Natural killer cell treated with Interleukin-12 subunit alpha and Interleukin-12 subunit beta and Interleukin-15 and Interleukin-18, amount 100 ng/mL, for 72 hours (primary cell): Measurements from ENCODE around the gene JARID2. TPM values are rescaled to one million over a fixed set of nuclear protein-coding genes. Genes with fewer than 3 reads are reported as not detected.

Experiments used
- ATAC-seq, 2 donors: fragments of 150-1000 bp; cut with Tn5 transposase in 1 of 2; sonication (Bioruptor Pico), chemical (Tn5 transposase) in 1 of 2; 2 replicates each; pipeline ENCODE4 v1.10.0; 2021
- DNase-seq: peaks from one replicate; pipeline ENCODE4 v3.0.0; 2022; ENCODE audit warnings: low spot score
- H3K27ac Mint-ChIP-seq, 2 donors: 1 replicate in 1 of 2; 2 replicates in 1 of 2; pipeline ENCODE4 v1.8.0; 2022; ENCODE audit warnings: mixed read lengths in 2 of 2, mild to moderate bottlenecking in 1 of 2, moderate library complexity in 1 of 2
- H3K27me3 Mint-ChIP-seq, 2 donors: 1 replicate in 1 of 2; 2 replicates in 1 of 2; pipeline ENCODE4 v1.8.0; 2022; ENCODE audit warnings: mixed read lengths in 2 of 2
- H3K36me3 Mint-ChIP-seq: one replicate; pipeline ENCODE4 v1.8.0; 2022; ENCODE audit warnings: mixed read lengths
- H3K4me1 Mint-ChIP-seq, 2 donors: 1 replicate in 1 of 2; 2 replicates in 1 of 2; pipeline ENCODE4 v1.8.0; 2022; ENCODE audit warnings: low read depth in 2 of 2, mixed read lengths in 2 of 2, mild to moderate bottlenecking in 1 of 2
- H3K4me3 Mint-ChIP-seq: one replicate; pipeline ENCODE4 v1.8.0; 2022; ENCODE audit warnings: mixed read lengths
- H3K9me3 Mint-ChIP-seq: 2 replicates; pipeline ENCODE4 v1.8.0; 2022; ENCODE audit warnings: mixed read lengths
- total RNA-seq, 2 donors: library from RNA; stranded (reverse); gene quantifications; one replicate each; pipeline ENCODE4 v1.2.3, GENCODE V29; 2022

The JARID2 gene
- total RNA-seq, 2 donors from 2014 or later, result 28.6 to 34.9 TPM

- Mint-ChIP-seq H3K27ac (peak overlapping the region in 1 of 2 donors; percentile 47), H3K9me3 (no peaks in the 10 kb centered on the region), H3K27me3 (no peaks in the 10 kb centered on the region), H3K4me3 (no peak overlapping the region), H3K36me3 (no peaks in the 10 kb centered on the region), H3K4me1 (peaks cover 59 to 62% of the 10 kb centered on the region in 2 donors)
- no peak for DNase-seq
- ATAC-seq, result no peak
These were observed 106.4 kb downstream of the JARID2 start for GRCh38 chr6:15352220-15352619.

- H3K27ac Mint-ChIP-seq, result peak overlapping the region in 1 of 2 donors; percentile 47
- no peaks in the 10 kb centered on the region for H3K36me3 Mint-ChIP-seq
- H3K4me3 Mint-ChIP-seq, result no peak overlapping the region
- H3K9me3 Mint-ChIP-seq, result no peaks in the 10 kb centered on the region
- peaks cover 60 to 62% of the 10 kb centered on the region in 2 donors for H3K4me1 Mint-ChIP-seq
- no peaks in the 10 kb centered on the region for H3K27me3 Mint-ChIP-seq
- ATAC-seq (no peak), DNase-seq (no peak)
These were observed 107.0 kb downstream of the JARID2 start for GRCh38 chr6:15352845-15353244.

GRCh38 chr6:15355683-15356099, 109.8 kb downstream of the JARID2 start:
- ATAC-seq, result no peak
- H3K27ac Mint-ChIP-seq, result no peak overlapping the region
- H3K36me3 Mint-ChIP-seq, result no peaks in the 10 kb centered on the region
- H3K4me3 Mint-ChIP-seq, result no peak overlapping the region
- peaks cover 58 to 68% of the 10 kb centered on the region in 2 donors for H3K4me1 Mint-ChIP-seq
- H3K9me3 Mint-ChIP-seq, result no peaks in the 10 kb centered on the region
- no peaks in the 10 kb centered on the region for H3K27me3 Mint-ChIP-seq
- no peak for DNase-seq

- no peak for ATAC-seq
- no peaks in the 10 kb centered on the region for H3K27me3 Mint-ChIP-seq
- H3K9me3 Mint-ChIP-seq, result no peaks in the 10 kb centered on the region
- DNase-seq, result no peak
- no peaks in the 10 kb centered on the region for H3K36me3 Mint-ChIP-seq
- peaks cover 56 to 67% of the 10 kb centered on the region in 2 donors for H3K4me1 Mint-ChIP-seq
- H3K27ac Mint-ChIP-seq, result no peak overlapping the region
- no peak overlapping the region for H3K4me3 Mint-ChIP-seq
These were observed 110.3 kb downstream of the JARID2 start for GRCh38 chr6:15356179-15356578.

DNA sequence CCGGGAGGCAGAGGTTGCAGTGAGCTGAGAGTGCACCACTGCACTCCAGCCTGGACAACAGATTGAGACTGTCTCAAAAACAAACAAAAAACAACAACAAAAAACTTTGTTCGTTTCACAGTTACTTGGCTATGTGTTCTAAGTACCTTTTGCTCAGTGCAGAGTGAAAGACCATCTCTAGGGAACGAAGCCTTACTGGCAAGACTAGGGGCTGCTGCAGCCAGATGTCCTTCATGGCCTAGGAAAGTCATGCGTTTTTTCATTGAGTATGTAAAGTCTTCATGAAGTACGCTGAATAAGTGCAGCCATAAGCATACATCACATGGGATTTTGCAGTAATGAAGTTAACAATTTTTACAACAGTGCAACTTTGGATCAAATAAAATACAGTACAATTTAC, 111.1 kb downstream of the JARID2 start:
- Mint-ChIP-seq H3K36me3 (no peaks in the 10 kb centered on the region), H3K27me3 (no peaks in the 10 kb centered on the region), H3K4me3 (no peak overlapping the region), H3K27ac (no peak overlapping the region), H3K9me3 (no peaks in the 10 kb centered on the region), H3K4me1 (peaks cover 51 to 59% of the 10 kb centered on the region in 2 donors)
- no peak for ATAC-seq
- DNase-seq, result no peak

DNA sequence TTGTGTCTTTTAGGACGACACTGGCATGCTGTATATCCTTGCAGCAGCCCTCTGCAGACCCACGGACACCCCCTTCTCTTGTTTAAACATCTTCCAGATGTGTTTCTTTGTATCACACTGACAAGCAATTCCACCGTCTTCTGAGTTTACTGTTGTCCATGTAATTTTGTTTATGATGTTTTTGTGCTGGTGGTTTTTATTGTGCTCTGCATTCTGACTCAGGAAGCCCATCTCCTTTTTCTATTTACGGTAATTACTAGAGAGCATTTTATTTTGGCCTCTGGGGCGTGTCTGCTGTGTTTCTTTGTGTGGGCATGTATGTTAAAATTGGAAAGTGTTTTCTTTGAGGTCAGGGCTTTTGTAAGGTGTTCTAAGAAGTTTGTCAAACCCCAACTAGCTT, 111.9 kb downstream of the JARID2 start:
- peaks cover 43 to 51% of the 10 kb centered on the region in 2 donors for H3K4me1 Mint-ChIP-seq
- no peaks in the 10 kb centered on the region for H3K27me3 Mint-ChIP-seq
- H3K27ac Mint-ChIP-seq, result no peak overlapping the region
- no peak for ATAC-seq
- no peak for DNase-seq
- no peak overlapping the region for H3K4me3 Mint-ChIP-seq
- H3K36me3 Mint-ChIP-seq, result no peaks in the 10 kb centered on the region
- H3K9me3 Mint-ChIP-seq, result no peaks in the 10 kb centered on the region

DNA sequence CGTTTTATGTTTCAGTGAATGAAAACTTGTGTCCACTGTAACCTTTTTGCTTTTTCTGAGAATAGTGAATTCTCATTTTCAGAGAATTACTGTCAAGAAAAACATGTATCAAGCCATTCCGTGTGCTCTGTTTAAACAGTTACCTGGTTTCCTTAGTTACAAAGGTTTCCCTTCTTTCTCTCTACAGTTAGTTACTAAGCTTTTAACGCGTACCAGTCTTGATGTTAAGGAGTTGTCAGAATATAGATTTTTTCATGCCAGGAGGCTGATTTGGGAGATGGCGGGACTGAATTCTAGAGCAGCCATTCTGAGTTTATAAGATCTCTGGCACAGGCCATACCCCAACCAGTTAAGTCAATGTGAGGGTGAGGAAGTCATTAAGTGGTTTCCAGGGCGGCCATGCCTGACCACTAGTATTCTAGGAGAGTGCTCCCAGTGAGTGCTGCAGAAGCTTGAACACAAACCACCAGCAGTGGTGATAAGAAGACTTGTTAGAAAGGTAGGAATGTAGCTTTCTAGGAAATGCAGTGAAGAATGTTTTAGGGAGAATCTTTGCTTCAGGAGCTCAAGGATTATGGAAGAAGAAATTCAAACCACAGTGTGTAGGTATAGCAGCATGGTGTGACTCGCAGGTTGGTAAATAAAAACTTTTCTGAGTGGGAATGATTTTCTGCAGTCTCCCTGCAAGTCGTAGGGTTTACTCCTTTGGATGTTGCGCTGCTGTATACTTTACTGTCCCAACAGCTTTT, 112.9 kb downstream of the JARID2 start:
- Mint-ChIP-seq H3K9me3 (no peaks in the 10 kb centered on the region), H3K4me3 (peak overlapping the region; percentile 28), H3K4me1 (peaks cover 38 to 44% of the 10 kb centered on the region in 2 donors), H3K36me3 (no peaks in the 10 kb centered on the region), H3K27me3 (no peaks in the 10 kb centered on the region), H3K27ac (peak overlapping the region in 1 of 2 donors; percentile 1)
- DNase-seq (no peak), ATAC-seq (no peak)

DNA sequence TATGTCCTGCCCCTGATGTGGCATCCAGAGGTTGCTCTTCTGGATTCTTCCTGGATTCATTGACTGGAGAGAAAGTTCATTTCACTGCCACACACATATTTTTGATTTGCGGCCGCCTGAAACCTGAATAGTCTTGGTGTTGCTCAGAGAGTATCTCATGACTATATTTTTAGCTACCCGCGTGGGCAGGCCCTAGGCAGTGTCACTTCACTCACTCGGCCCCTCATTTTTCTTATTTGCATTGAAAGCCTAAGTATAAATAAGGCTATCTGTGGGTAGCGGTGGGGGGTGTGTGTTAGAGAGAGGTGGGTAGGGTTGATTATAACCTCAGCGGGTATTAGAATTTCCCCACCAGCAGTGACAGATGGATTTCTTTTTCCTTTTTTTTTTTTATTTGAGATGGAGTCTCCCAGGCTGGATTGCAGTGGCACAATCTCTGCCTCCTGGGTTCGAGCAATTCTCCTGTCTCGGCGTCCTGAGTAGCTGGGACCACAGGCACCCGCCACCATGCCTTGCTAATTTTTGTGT, 113.5 kb downstream of the JARID2 start:
- Mint-ChIP-seq H3K27ac (peak overlapping the region in 1 of 2 donors; percentile 1), H3K36me3 (no peaks in the 10 kb centered on the region), H3K27me3 (no peaks in the 10 kb centered on the region), H3K4me1 (peaks cover 31 to 38% of the 10 kb centered on the region in 2 donors), H3K9me3 (no peaks in the 10 kb centered on the region), H3K4me3 (no peak overlapping the region)
- no peak for ATAC-seq
- no peak for DNase-seq

GRCh38 chr6:15360300-15360699, 114.4 kb downstream of the JARID2 start:
- ATAC-seq (no peak), DNase-seq (no peak)
- no peak overlapping the region for H3K4me3 Mint-ChIP-seq
- peaks cover 30 to 38% of the 10 kb centered on the region in 2 donors for H3K4me1 Mint-ChIP-seq
- H3K27me3 Mint-ChIP-seq, result no peaks in the 10 kb centered on the region
- no peaks in the 10 kb centered on the region for H3K36me3 Mint-ChIP-seq
- no peak overlapping the region for H3K27ac Mint-ChIP-seq
- no peaks in the 10 kb centered on the region for H3K9me3 Mint-ChIP-seq

GRCh38 chr6:15361197-15361596, 115.3 kb downstream of the JARID2 start:
- Mint-ChIP-seq H3K27ac (no peak overlapping the region), H3K4me1 (peaks cover 29 to 39% of the 10 kb centered on the region in 2 donors), H3K4me3 (no peak overlapping the region), H3K27me3 (no peaks in the 10 kb centered on the region), H3K36me3 (no peaks in the 10 kb centered on the region), H3K9me3 (no peaks in the 10 kb centered on the region)
- no peak for DNase-seq
- no peak for ATAC-seq

DNA sequence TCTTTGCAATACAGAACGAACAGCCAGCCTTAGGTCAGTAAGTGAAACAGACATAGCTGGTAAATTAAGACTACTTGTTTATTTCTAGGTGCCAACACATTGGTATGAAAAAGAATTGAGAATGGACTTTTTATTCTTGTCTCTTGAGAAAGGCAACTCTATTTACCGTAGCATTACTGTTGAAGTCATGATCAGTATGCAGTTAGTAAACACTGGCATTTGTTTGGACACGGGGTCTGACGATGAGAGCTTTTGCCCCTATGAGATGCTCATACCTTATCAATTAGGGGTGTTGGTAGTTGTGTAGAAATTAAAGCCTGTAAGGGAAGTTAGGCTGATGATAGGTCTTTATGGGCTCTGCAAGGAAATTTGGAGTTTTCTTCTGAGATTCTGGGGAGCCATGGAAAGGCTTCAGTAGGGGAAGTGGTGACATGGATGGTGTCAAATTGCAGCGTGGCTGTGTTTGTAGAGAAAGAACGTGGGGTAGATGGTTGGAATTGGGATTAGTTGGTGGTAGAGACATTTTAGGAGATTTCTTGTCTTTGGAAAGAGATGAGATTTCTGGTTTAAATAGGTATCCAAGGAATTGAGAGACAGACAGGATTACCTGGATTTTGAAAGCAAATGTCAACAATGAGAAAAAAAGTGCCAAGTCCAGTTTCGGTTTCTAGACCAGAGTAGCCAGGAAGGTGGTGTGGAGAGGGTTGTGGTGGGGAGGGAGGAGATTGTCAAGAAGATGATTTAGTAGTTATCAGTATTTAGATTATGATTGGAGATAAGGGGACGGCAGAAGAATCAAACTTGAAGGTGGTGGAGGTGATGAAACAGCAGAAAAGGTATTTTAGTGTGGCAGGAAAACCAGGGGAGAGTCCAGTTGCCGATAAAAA, 116.6 kb downstream of the JARID2 start:
- Mint-ChIP-seq H3K9me3 (no peaks in the 10 kb centered on the region), H3K27me3 (no peaks in the 10 kb centered on the region), H3K4me1 (peaks cover 37 to 46% of the 10 kb centered on the region in 2 donors), H3K4me3 (no peak overlapping the region), H3K27ac (no peak overlapping the region), H3K36me3 (no peaks in the 10 kb centered on the region)
- DNase-seq, result no peak
- ATAC-seq, result peak; percentile 57 to 66

GRCh38 chr6:15363164-15363522, 117.3 kb downstream of the JARID2 start:
- H3K4me1 Mint-ChIP-seq, result peaks cover 37 to 46% of the 10 kb centered on the region in 2 donors
- no peaks in the 10 kb centered on the region for H3K9me3 Mint-ChIP-seq
- DNase-seq (no peak), ATAC-seq (peak; percentile 34 to 52)
- no peaks in the 10 kb centered on the region for H3K27me3 Mint-ChIP-seq
- H3K36me3 Mint-ChIP-seq, result no peaks in the 10 kb centered on the region
- no peak overlapping the region for H3K4me3 Mint-ChIP-seq
- H3K27ac Mint-ChIP-seq, result no peak overlapping the region

- Mint-ChIP-seq H3K27ac (no peak overlapping the region), H3K27me3 (no peaks in the 10 kb centered on the region), H3K36me3 (no peaks in the 10 kb centered on the region), H3K4me3 (no peak overlapping the region), H3K9me3 (no peaks in the 10 kb centered on the region), H3K4me1 (peaks cover 39 to 48% of the 10 kb centered on the region in 2 donors)
- peak; percentile 83 for ATAC-seq
- DNase-seq, result no peak
These were observed 117.9 kb downstream of the JARID2 start for GRCh38 chr6:15363523-15364400.
